ENCODE measurements around the gene BABAM2. TPM values are rescaled to one million over a fixed set of nuclear protein-coding genes. Genes with fewer than 3 reads are reported as not detected.

BABAM2 gene
- total and polyA plus RNA-seq, 2 experiments from 2014 or later: 17.8 to 21.5 TPM

DNA sequence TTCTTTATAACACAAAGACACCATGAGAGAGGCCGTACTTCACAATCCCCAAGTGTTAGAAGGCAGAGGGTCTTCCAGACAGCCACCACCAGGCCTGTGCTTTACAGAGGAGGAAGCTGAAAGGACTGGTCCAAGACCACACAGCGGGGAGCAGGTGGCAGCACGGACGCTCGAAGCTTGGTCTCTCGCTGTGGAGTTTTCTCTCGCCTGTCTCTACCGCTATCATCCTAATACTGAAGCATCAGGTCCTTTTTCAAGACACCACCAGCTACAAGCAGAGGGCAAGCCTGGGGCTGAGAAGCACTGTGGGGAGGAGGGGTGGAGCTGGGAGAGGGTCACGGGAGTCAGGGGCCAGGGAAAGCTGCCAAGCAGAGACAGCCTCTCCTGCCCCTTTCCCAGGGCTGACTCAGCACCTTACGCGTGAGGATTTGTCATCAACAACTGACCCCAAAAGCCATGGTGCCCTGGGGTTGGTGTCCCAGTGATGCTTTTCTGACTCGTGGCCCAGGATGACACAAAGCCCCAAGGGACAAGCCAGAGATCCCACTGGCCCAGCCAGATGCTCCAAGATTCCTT is 470.3 kb downstream of the BABAM2 start (continued):
- TF ChIP-seq, protein P1, sequence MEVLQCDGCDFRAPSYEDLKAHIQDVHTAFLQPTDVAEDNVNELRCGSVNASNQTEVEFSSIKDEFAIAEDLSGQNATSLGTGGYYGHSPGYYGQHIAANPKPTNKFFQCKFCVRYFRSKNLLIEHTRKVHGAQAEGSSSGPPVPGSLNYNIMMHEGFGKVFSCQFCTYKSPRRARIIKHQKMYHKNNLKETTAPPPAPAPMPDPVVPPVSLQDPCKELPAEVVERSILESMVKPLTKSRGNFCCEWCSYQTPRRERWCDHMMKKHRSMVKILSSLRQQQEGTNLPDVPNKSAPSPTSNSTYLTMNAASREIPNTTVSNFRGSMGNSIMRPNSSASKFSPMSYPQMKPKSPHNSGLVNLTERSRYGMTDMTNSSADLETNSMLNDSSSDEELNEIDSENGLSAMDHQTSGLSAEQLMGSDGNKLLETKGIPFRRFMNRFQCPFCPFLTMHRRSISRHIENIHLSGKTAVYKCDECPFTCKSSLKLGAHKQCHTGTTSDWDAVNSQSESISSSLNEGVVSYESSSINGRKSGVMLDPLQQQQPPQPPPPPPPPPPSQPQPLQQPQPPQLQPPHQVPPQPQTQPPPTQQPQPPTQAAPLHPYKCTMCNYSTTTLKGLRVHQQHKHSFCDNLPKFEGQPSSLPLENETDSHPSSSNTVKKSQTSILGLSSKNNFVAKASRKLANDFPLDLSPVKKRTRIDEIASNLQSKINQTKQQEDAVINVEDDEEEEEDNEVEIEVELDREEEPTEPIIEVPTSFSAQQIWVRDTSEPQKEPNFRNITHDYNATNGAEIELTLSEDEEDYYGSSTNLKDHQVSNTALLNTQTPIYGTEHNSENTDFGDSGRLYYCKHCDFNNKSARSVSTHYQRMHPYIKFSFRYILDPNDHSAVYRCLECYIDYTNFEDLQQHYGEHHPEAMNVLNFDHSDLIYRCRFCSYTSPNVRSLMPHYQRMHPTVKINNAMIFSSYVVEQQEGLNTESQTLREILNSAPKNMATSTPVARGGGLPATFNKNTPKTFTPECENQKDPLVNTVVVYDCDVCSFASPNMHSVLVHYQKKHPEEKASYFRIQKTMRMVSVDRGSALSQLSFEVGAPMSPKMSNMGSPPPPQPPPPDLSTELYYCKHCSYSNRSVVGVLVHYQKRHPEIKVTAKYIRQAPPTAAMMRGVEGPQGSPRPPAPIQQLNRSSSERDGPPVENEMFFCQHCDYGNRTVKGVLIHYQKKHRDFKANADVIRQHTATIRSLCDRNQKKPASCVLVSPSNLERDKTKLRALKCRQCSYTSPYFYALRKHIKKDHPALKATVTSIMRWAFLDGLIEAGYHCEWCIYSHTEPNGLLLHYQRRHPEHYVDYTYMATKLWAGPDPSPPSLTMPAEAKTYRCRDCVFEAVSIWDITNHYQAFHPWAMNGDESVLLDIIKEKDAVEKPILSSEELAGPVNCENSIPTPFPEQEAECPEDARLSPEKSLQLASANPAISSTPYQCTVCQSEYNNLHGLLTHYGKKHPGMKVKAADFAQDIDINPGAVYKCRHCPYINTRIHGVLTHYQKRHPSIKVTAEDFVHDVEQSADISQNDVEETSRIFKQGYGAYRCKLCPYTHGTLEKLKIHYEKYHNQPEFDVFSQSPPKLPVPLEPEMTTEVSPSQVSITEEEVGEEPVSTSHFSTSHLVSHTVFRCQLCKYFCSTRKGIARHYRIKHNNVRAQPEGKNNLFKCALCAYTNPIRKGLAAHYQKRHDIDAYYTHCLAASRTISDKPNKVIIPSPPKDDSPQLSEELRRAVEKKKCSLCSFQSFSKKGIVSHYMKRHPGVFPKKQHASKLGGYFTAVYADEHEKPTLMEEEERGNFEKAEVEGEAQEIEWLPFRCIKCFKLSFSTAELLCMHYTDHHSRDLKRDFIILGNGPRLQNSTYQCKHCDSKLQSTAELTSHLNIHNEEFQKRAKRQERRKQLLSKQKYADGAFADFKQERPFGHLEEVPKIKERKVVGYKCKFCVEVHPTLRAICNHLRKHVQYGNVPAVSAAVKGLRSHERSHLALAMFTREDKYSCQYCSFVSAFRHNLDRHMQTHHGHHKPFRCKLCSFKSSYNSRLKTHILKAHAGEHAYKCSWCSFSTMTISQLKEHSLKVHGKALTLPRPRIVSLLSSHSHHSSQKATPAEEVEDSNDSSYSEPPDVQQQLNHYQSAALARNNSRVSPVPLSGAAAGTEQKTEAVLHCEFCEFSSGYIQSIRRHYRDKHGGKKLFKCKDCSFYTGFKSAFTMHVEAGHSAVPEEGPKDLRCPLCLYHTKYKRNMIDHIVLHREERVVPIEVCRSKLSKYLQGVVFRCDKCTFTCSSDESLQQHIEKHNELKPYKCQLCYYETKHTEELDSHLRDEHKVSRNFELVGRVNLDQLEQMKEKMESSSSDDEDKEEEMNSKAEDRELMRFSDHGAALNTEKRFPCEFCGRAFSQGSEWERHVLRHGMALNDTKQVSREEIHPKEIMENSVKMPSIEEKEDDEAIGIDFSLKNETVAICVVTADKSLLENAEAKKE (CRISPR knock-in tag; IDR thresholded peaks at IDR 0.05): no peak
- no peak for TF ChIP-seq NANOG (IDR thresholded peaks at IDR 0.05; ENCODE audit: borderline replicate concordance)

DNA sequence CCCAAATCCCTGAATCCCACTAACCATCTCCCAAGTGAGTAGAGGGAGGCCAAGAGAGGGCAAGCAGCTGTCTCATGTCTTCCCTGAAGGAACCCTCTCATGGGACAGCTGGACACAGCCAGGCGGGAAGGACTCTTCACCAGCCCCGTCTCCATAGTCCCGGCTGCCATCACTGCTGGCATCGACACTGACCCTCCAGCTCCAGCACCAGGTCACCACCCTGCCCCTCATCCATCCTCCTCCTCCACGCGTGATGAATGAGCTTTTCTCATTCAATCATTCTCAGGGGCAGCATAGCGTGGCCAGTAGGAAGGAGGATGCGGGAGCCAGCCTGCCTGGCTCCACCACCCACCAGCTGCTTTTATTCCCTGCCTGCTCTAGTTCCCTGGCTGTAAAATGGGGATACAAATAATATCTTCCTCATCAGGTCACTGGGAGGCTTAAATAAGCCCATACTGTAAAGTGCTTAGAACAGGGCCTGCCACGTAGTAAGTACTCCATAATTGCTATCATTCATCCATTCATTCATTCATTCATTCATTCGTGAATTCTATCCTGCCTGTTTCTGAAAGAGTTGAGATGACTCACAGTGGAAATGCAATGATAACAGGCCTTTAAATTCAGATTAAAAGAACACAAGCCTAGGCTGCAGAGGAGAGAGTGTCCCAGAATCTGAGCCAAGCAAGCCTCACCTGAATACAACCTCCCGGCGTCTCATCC is 471.6 kb downstream of the BABAM2 start:
- Histone ChIP-seq H2AFZ (no peak overlapping the region), H3K36me3 (ENCODE audit: insufficient read depth) (no peaks in the 10 kb centered on the region), H3K4me1 (ENCODE audit: insufficient read depth) (no peaks in the 10 kb centered on the region; the same call in 1 of the 2 replicates), H3F3A (replicated peaks; ENCODE audit: low read depth) (no peaks in the 10 kb centered on the region), H3K79me2 (replicated peaks; ENCODE audit: insufficient read depth) (no peaks in the 10 kb centered on the region), H3K4me3 (no peak overlapping the region), H3K27ac (ENCODE audit: low read depth) (no peak overlapping the region), H3K9me2 (ENCODE audit: insufficient read depth) (no peaks in the 10 kb centered on the region), H3K27me3 (ENCODE audit: insufficient read depth) (no peaks in the 10 kb centered on the region), H4K20me1 (replicated peaks; ENCODE audit: insufficient read depth) (no peaks in the 10 kb centered on the region), H3K4me2 (no peak overlapping the region)
- H3K4me3 Mint-ChIP-seq: no peak overlapping the region
- H3K27ac Mint-ChIP-seq: no peak overlapping the region
- no peak for TF ChIP-seq ZNF114 (CRISPR knock-in tag; IDR thresholded peaks at IDR 0.05)
- TF ChIP-seq JUNB (IDR thresholded peaks at IDR 0.05; ENCODE audit: unreplicated experiment): no peak
- TF ChIP-seq, protein P1 (CRISPR knock-in tag; IDR thresholded peaks at IDR 0.05): no peak
- TF ChIP-seq NANOG (IDR thresholded peaks at IDR 0.05; ENCODE audit: borderline replicate concordance): no peak
- TF ChIP-seq, protein P2, sequence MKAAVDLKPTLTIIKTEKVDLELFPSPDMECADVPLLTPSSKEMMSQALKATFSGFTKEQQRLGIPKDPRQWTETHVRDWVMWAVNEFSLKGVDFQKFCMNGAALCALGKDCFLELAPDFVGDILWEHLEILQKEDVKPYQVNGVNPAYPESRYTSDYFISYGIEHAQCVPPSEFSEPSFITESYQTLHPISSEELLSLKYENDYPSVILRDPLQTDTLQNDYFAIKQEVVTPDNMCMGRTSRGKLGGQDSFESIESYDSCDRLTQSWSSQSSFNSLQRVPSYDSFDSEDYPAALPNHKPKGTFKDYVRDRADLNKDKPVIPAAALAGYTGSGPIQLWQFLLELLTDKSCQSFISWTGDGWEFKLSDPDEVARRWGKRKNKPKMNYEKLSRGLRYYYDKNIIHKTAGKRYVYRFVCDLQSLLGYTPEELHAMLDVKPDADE (IDR thresholded peaks at IDR 0.05): no peak
- TF ChIP-seq CREB1 (CRISPR knock-in tag; IDR thresholded peaks at IDR 0.05; ENCODE audit: low read depth): no peak
- TF ChIP-seq POLR2AphosphoS5 (IDR thresholded peaks at IDR 0.05; ENCODE audit: low read depth): no peak
- H3K9me3 Mint-ChIP-seq: no peaks in the 10 kb centered on the region
- peaks cover 17% of the 10 kb centered on the region for H3K4me1 Mint-ChIP-seq
- H3K36me3 Mint-ChIP-seq (ENCODE audit: low read depth): no peaks in the 10 kb centered on the region
- DNase-seq (ENCODE audit: low spot score) (no peak), ATAC-seq (no peak)
- H3K27me3 Mint-ChIP-seq (ENCODE audit: insufficient read depth, low read depth, poor library complexity): peaks cover 7% of the 10 kb centered on the region
